GM12878 (cell line): ENCODE data around the gene COTL1.

Experiments
- CBFB ChIP-seq: IDR thresholded peaks from 2 replicates; pipeline ENCODE4 v1.6.1; 2016; ENCODE audit warnings: antibody characterized with exemption, low read depth
- CEBPB ChIP-seq, 2 experiments: fragments of 150-350 bp in 1 of 2; IDR thresholded peaks; 2 replicates each; pipeline ENCODE4 v1.6.1; 2012 to 2014; ENCODE audit warnings: low read depth in 2 of 2, low read length in 2 of 2, borderline replicate concordance in 1 of 2, inconsistent platforms in 1 of 2
- CTCF ChIP-seq, 3 experiments: IDR thresholded peaks in 2 of 3; conservative IDR thresholded peaks in 1 of 3; 2 replicates each; pipeline ENCODE4 v1.5.1; 2011; ENCODE audit warnings: low read depth in 3 of 3, low read length in 3 of 3, mild to moderate bottlenecking in 3 of 3, control low read depth in 2 of 3, moderate library complexity in 2 of 3, inconsistent platforms in 1 of 3, mixed read lengths in 1 of 3; ENCODE audit not compliant: control insufficient read depth in 2 of 3, insufficient read depth in 1 of 3; ENCODE audit errors: extremely low read depth in 1 of 3
- EZH2 ChIP-seq: IDR thresholded peaks from 2 replicates; pipeline ENCODE4 v1.6.1; 2012; ENCODE audit warnings: low read depth, mild to moderate bottlenecking, control low read depth, inconsistent platforms, low read length, borderline replicate concordance; ENCODE audit not compliant: control insufficient read depth
- JUND ChIP-seq: IDR thresholded peaks from 2 replicates; pipeline ENCODE4 v1.6.1; 2012; ENCODE audit warnings: low read depth, mild to moderate bottlenecking, low read length, improper control_type of control experiment, moderate library complexity
- PAX5 ChIP-seq: IDR thresholded peaks from 2 replicates; pipeline ENCODE4 v1.6.1; 2011; ENCODE audit warnings: low read depth, low read length, borderline replicate concordance
- POLR2AphosphoS5 ChIP-seq: IDR thresholded peaks from 2 replicates; pipeline ENCODE4 v1.6.1; 2011; ENCODE audit warnings: mild to moderate bottlenecking, low read length, inconsistent platforms
- SP1 ChIP-seq: IDR thresholded peaks from one replicate; pipeline ENCODE4 v1.6.1; 2011; ENCODE audit warnings: low read depth, low read length
- SUZ12 ChIP-seq: fragments of 200-600 bp; sonication (generic); IDR thresholded peaks from one replicate; pipeline ENCODE4 v1.6.1; 2018; ENCODE audit warnings: antibody characterized with exemption, mild to moderate bottlenecking; ENCODE audit not compliant: unreplicated experiment
- TAF1 ChIP-seq: IDR thresholded peaks from 2 replicates; pipeline ENCODE4 v1.6.1; 2011; ENCODE audit warnings: mild to moderate bottlenecking, low read depth, low read length, borderline replicate concordance
- USF1 ChIP-seq: IDR thresholded peaks from 2 replicates; pipeline ENCODE4 v1.6.1; 2011; ENCODE audit warnings: borderline replicate concordance, low read depth, mild to moderate bottlenecking, moderate library complexity, mixed read lengths, low read length; ENCODE audit not compliant: insufficient read depth; ENCODE audit errors: extremely low read length
- YY1 ChIP-seq: IDR thresholded peaks from 2 replicates; pipeline ENCODE4 v1.6.1; 2011; ENCODE audit warnings: low read depth, mild to moderate bottlenecking, low read length
- ZNF592 ChIP-seq: fragments of 450-650 bp; IDR thresholded peaks from 2 replicates; pipeline ENCODE4 v1.6.1; 2017; ENCODE audit warnings: mild to moderate bottlenecking, moderate library complexity
- TF ChIP-seq, protein P1 (sequence below): fragments of 450-650 bp; IDR thresholded peaks from 2 replicates; pipeline ENCODE4 v1.6.1; 2014; ENCODE audit warnings: mild to moderate bottlenecking

- TF ChIP-seq USF1 (no peak), ZNF592 (no peak), SP1 (no peak), POLR2AphosphoS5 (no peak), YY1 (no peak), CTCF (IDR thresholded peaks at IDR 0.05 in 2 of 3, conservative IDR thresholded peaks at IDR 0.05 in 1 of 3; ENCODE audit: control insufficient read depth in 2 of 3, extremely low read depth in 1 of 3, insufficient read depth in 1 of 3, low read depth in 3 of 3, low read length in 3 of 3) (no peak), CBFB (no peak), JUND (no peak), CEBPB (IDR thresholded peaks at IDR 0.05; ENCODE audit: borderline replicate concordance in 1 of 2, low read depth in 2 of 2, low read length in 2 of 2) (no peak), SUZ12 (no peak), TAF1 (no peak), PAX5 (no peak), EZH2 (no peak)
- TF ChIP-seq, protein P1, sequence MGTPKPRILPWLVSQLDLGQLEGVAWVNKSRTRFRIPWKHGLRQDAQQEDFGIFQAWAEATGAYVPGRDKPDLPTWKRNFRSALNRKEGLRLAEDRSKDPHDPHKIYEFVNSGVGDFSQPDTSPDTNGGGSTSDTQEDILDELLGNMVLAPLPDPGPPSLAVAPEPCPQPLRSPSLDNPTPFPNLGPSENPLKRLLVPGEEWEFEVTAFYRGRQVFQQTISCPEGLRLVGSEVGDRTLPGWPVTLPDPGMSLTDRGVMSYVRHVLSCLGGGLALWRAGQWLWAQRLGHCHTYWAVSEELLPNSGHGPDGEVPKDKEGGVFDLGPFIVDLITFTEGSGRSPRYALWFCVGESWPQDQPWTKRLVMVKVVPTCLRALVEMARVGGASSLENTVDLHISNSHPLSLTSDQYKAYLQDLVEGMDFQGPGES: no peak
Measured at GRCh38 chr16:84535408-84535807, 82.5 kb downstream of the COTL1 start.
